ENCODE results near the gene FBXW5. TPM values are rescaled to one million over a fixed set of nuclear protein-coding genes. Genes with fewer than 3 reads are reported as not detected.

Gene FBXW5
- total RNA-seq, 4 donors from 2014 or later = 67.4 to 111 (median 75.3) TPM

DNA sequence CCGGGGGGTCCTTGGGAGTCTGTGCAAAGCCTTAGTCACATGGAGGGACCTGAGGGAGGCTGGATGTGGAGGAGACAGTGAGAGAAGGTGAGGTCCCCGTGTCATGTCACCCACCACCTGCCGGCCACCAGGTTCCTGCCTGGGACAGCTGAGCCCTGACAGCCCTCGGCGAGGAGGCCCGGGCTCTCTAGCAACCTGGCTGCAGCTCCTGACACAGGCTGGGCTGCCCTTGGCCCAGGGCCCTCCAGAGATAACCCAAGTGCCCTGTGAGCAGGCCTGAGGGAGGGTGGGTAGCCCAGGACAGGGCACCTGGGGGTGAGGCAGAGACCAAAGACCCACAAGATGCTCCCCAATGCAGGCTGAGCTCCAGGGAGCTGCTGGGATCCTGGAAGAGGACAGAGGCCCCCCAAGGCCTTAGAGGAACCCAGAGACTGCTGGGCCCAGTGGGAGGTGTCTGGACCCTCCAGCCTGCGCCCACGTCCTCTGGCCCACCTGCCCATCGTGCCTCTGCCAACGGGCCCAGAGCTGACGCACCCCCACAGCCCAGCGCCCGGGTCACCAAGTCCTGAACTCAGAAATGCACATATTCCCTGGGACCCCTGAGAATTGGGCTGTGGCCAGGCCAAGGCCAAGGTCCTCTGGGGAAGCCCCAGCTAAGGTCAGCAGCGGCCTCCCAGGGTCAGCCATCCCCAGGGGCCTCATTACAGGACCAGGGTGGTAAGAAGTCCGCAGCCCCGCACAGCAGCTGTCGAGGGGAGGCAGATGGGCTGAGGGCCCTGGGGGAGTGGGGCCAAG lies 24.0 kb upstream of the FBXW5 start:
- H3K4me3 ChIP-seq = no peak overlapping the region
- no peak overlapping the region for H3K27ac ChIP-seq
- H3K36me3 ChIP-seq = no peaks in the 10 kb centered on the region
- H3K27me3 ChIP-seq = no peaks in the 10 kb centered on the region
- intact Hi-C loops (cut with DNase I; ENCODE audit: low total_unique reads) = no loop called here
- no peak for DNase-seq
- TF ChIP-seq POLR2A (IDR thresholded peaks at IDR 0.05) = no peak
- TF ChIP-seq, protein P1, sequence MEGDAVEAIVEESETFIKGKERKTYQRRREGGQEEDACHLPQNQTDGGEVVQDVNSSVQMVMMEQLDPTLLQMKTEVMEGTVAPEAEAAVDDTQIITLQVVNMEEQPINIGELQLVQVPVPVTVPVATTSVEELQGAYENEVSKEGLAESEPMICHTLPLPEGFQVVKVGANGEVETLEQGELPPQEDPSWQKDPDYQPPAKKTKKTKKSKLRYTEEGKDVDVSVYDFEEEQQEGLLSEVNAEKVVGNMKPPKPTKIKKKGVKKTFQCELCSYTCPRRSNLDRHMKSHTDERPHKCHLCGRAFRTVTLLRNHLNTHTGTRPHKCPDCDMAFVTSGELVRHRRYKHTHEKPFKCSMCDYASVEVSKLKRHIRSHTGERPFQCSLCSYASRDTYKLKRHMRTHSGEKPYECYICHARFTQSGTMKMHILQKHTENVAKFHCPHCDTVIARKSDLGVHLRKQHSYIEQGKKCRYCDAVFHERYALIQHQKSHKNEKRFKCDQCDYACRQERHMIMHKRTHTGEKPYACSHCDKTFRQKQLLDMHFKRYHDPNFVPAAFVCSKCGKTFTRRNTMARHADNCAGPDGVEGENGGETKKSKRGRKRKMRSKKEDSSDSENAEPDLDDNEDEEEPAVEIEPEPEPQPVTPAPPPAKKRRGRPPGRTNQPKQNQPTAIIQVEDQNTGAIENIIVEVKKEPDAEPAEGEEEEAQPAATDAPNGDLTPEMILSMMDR (IDR thresholded peaks at IDR 0.05) = no peak
- H3K9me3 ChIP-seq = no peaks in the 10 kb centered on the region
- no peaks in the 10 kb centered on the region for H3K4me1 ChIP-seq

DNA sequence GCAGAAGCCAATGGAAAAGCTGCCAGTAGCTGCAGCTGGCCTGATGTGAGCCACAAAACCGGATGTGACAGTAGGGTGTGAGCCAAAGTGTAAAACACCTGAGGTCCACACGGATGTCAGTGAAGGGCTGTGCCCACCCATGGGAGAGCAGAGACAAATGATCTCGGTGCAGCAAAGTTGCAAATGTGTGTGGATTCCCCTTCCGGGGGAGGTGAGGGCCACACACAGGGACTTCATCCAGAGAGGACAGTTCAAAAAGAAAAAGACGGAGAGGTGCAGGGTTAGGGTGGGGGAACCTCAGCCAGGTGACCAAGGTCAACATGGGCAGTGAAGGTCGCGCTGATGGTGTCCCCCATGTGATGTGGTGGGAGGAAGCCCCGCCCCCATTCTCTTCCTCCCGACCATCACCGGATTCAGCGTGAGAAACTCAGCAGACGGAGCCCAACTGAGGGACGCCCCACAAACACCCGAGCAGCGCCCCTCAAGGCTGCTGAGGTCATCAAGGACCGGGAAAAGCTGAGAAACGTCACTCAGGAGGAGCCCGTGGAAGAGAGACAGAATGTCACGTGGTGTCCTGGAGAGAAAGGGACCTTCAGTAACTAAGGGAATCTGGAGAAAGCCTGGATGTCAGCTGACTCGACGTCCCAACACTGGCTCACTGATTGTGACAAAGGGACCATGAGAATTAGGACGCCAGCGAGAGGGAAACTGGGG lies 21.4 kb upstream of the FBXW5 start:
- TF ChIP-seq POLR2A (IDR thresholded peaks at IDR 0.05) = no peak
- TF ChIP-seq, protein P1 (IDR thresholded peaks at IDR 0.05) = no peak
- Histone ChIP-seq H3K27ac (no peak overlapping the region), H3K4me1 (no peaks in the 10 kb centered on the region), H3K4me3 (no peak overlapping the region), H3K36me3 (no peaks in the 10 kb centered on the region), H3K27me3 (no peaks in the 10 kb centered on the region), H3K9me3 (no peaks in the 10 kb centered on the region)
- intact Hi-C loops (cut with DNase I; ENCODE audit: low total_unique reads) = no loop called here
- no peak for DNase-seq

DNA sequence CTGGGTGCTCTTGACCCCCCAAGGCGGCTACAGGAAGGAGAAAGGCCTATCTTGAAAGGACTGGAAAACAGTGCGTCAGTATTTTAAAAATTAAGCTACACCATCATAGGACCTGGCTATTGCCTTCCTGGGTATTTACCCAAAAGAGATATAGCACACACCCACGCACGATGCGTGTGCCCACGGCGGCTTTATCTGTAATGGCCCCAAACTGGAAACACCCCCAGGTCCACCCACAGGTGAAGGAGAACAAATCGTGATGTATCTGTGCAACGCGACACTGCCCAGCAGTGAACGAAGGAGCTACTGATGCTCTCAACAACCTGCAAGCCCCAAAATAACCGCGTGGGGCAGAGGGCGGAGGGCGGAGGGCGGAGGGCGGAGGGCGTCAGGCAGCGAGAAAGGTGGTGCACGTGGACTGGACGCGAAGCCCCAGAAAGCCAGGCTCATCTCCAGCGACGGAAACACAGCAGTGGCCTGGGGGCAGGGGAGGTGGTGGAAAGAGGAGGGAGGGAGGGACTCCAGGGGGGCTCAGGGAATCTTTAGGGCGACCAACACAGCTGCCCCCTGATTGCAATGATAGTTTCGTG lies 20.4 kb upstream of the FBXW5 start:
- Histone ChIP-seq H3K9me3 (no peaks in the 10 kb centered on the region), H3K4me3 (no peak overlapping the region), H3K27me3 (no peaks in the 10 kb centered on the region), H3K27ac (no peak overlapping the region), H3K4me1 (no peaks in the 10 kb centered on the region), H3K36me3 (no peaks in the 10 kb centered on the region)
- intact Hi-C loops (cut with DNase I; ENCODE audit: low total_unique reads) = no loop called here
- no peak for DNase-seq
- TF ChIP-seq, protein P1 (IDR thresholded peaks at IDR 0.05) = no peak
- TF ChIP-seq POLR2A (IDR thresholded peaks at IDR 0.05) = no peak

DNA sequence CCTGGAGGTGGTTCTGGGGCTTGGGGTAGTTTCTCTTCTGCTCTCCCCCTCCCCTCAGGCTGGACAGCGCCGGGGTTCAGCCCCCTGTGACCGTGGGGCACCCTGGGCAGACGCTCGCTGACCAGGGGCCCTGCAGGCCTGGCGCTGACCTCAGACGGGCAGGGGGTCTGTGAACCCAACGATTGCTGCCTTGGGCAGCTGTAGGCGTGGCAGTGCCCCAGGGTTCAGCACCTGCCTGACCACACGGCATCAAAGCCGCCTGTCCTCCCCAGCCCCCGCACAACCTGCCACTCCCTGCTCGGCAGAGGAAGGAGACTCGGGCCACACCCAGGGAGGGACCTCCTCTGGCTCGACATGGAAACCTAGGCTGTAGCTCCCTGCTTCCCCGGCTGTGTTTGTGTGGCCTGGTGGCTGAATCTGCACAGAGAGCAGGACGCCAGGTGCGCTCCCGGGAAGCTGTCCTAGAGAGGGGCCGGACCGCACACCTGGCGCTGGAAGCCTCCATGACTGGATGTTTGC lies 19.7 kb upstream of the FBXW5 start:
- no peak overlapping the region for H3K27ac ChIP-seq
- TF ChIP-seq, protein P1 (IDR thresholded peaks at IDR 0.05) = no peak
- no peak for TF ChIP-seq POLR2A (IDR thresholded peaks at IDR 0.05)
- no peaks in the 10 kb centered on the region for H3K9me3 ChIP-seq
- no peaks in the 10 kb centered on the region for H3K36me3 ChIP-seq
- H3K4me1 ChIP-seq = no peaks in the 10 kb centered on the region
- intact Hi-C loops (cut with DNase I; ENCODE audit: low total_unique reads) = no loop called here
- DNase-seq = no peak
- no peak overlapping the region for H3K4me3 ChIP-seq
- no peaks in the 10 kb centered on the region for H3K27me3 ChIP-seq

DNA sequence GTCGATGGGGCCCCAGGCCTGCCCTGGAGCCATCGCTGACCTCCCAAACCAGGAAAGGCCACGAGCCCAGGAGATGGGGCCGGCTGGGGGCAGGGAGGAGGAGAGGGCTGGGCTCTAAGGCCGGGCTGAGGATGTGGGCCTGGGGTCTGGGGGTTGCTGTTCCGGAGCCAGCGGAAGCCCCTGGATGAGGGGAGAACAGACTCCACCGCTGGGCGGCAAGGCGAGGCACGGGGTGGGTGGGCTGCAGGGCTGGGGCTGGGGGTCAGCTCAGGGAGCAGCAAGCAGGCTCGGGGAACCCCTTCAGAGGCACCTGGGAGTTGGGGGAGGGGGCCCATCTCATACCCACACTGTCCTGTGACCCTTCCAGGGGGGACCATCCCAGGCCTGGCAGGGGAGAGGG lies 19.2 kb upstream of the FBXW5 start:
- Histone ChIP-seq H3K27ac (no peak overlapping the region), H3K4me3 (no peak overlapping the region), H3K9me3 (no peaks in the 10 kb centered on the region), H3K27me3 (no peaks in the 10 kb centered on the region), H3K4me1 (no peaks in the 10 kb centered on the region), H3K36me3 (no peaks in the 10 kb centered on the region)
- intact Hi-C loops (cut with DNase I; ENCODE audit: low total_unique reads) = no loop called here
- DNase-seq = no peak
- no peak for TF ChIP-seq POLR2A (IDR thresholded peaks at IDR 0.05)
- TF ChIP-seq, protein P1 (IDR thresholded peaks at IDR 0.05) = no peak

Measured in uterus (tissue), 4 donors.